ENCODE measurements around the gene CACFD1. TPM values are rescaled to one million over a fixed set of nuclear protein-coding genes. Genes with fewer than 3 reads are reported as not detected.

The CACFD1 gene
- total RNA-seq, 2 experiments from 2014 or later, result 16.7 to 17.2 TPM

DNA sequence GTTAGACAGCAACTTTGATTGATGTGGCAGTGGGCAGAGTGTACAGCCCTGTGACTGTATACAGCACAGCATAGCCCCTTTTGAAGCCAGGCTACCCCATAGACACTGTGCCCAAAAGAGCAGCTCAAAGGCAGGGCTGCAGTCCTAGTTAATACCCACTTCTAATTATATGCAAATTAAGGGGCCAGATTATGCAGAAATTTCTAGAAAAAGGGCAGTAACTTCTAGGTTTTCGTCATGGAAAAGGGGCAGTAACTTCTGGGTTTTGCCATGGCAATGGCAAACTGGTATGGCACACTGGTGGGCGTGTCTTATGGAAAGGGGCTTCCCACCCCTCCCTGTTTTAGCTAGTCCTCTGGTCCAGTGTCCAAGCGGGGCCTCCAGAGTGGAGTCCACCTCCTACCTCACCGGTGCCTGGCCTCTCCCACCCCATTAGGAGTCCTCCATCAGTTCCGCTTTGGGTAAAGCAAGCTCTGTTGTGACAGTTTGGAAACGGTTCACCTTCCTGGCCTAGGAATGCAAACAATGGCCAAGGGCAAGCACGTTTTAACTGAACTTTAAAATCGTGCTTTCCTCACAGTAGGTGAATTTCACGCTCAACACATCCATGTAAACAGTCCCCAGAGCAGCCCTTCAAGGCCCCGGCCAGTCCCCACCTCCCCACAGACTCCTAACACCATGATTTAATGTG lies 32.0 kb upstream of the CACFD1 start:
- TF ChIP-seq, protein P1, sequence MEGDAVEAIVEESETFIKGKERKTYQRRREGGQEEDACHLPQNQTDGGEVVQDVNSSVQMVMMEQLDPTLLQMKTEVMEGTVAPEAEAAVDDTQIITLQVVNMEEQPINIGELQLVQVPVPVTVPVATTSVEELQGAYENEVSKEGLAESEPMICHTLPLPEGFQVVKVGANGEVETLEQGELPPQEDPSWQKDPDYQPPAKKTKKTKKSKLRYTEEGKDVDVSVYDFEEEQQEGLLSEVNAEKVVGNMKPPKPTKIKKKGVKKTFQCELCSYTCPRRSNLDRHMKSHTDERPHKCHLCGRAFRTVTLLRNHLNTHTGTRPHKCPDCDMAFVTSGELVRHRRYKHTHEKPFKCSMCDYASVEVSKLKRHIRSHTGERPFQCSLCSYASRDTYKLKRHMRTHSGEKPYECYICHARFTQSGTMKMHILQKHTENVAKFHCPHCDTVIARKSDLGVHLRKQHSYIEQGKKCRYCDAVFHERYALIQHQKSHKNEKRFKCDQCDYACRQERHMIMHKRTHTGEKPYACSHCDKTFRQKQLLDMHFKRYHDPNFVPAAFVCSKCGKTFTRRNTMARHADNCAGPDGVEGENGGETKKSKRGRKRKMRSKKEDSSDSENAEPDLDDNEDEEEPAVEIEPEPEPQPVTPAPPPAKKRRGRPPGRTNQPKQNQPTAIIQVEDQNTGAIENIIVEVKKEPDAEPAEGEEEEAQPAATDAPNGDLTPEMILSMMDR (conservative IDR thresholded peaks at IDR 0.05; ENCODE audit: low read length), result no peak
- TF ChIP-seq EZH2phosphoT487 (IDR thresholded peaks at IDR 0.05; ENCODE audit: borderline replicate concordance, low read depth, low read length), result no peak
- no peak overlapping the region for H3K4me2 ChIP-seq (ENCODE audit: low read length)
- CTCF ChIA-PET (ENCODE audit: unreplicated experiment), result no interaction called here
- H3K9me2 ChIP-seq (ENCODE audit: insufficient read depth, low read length), result no peaks in the 10 kb centered on the region
- intact Hi-C loops (cut with micrococcal nuclease; ENCODE audit: unreplicated experiment), result no loop called here
- H4K20me1 ChIP-seq (ENCODE audit: insufficient read depth, low read length), result no peaks in the 10 kb centered on the region
- no peaks in the 10 kb centered on the region for H3K79me2 ChIP-seq (ENCODE audit: insufficient read depth, low read depth, low read length)
- H3K4me1 ChIP-seq (ENCODE audit: insufficient read depth, low read length, poor library complexity, severe bottlenecking), result no peaks in the 10 kb centered on the region
- H3K27ac ChIP-seq (ENCODE audit: low read depth, low read length, poor library complexity, severe bottlenecking), result no peak overlapping the region
- POLR2A ChIA-PET, result no interaction called here
- BruUV-seq (replicated peaks), result no TSS peak
- H3K36me3 ChIP-seq (ENCODE audit: insufficient read depth, low read length), result no peaks in the 10 kb centered on the region
- H3K9me3 ChIP-seq (ENCODE audit: low read length), result no peaks in the 10 kb centered on the region
- DNase-seq (ENCODE audit: low spot score), result no peak
- no peak overlapping the region for H2AFZ ChIP-seq (ENCODE audit: low read length)
- no peak overlapping the region for H3K4me3 ChIP-seq (ENCODE audit: low read depth, low read length, poor library complexity, severe bottlenecking)

- H2AFZ ChIP-seq (ENCODE audit: low read length), result no peak overlapping the region
- no peak overlapping the region for H3K4me2 ChIP-seq (ENCODE audit: low read length)
- H4K20me1 ChIP-seq (ENCODE audit: insufficient read depth, low read length), result no peaks in the 10 kb centered on the region
- no peaks in the 10 kb centered on the region for H3K9me3 ChIP-seq (ENCODE audit: low read length)
- H3K4me1 ChIP-seq (ENCODE audit: insufficient read depth, low read length, poor library complexity, severe bottlenecking), result no peaks in the 10 kb centered on the region
- no TSS peak for BruUV-seq (replicated peaks)
- ChIA-PET POLR2A (no interaction called here), CTCF (ENCODE audit: unreplicated experiment) (no interaction called here)
- no peak overlapping the region for H3K4me3 ChIP-seq (ENCODE audit: low read depth, low read length, poor library complexity, severe bottlenecking)
- no peak overlapping the region for H3K27ac ChIP-seq (ENCODE audit: low read depth, low read length, poor library complexity, severe bottlenecking)
- no peaks in the 10 kb centered on the region for H3K79me2 ChIP-seq (ENCODE audit: insufficient read depth, low read depth, low read length)
- intact Hi-C loops (cut with micrococcal nuclease; ENCODE audit: unreplicated experiment), result no loop called here
- no peaks in the 10 kb centered on the region for H3K9me2 ChIP-seq (ENCODE audit: insufficient read depth, low read length)
- TF ChIP-seq, protein P1 (conservative IDR thresholded peaks at IDR 0.05; ENCODE audit: low read length), result no peak
- TF ChIP-seq EZH2phosphoT487 (IDR thresholded peaks at IDR 0.05; ENCODE audit: borderline replicate concordance, low read depth, low read length), result no peak
- DNase-seq (ENCODE audit: low spot score), result no peak
- H3K36me3 ChIP-seq (ENCODE audit: insufficient read depth, low read length), result no peaks in the 10 kb centered on the region
Measured at GRCh38 chr9:133428617-133429101, 31.1 kb upstream of the CACFD1 start.

- Histone ChIP-seq H3K4me1 (ENCODE audit: insufficient read depth, low read length, poor library complexity, severe bottlenecking) (no peaks in the 10 kb centered on the region), H3K79me2 (ENCODE audit: insufficient read depth, low read depth, low read length) (no peaks in the 10 kb centered on the region), H3K4me3 (ENCODE audit: low read depth, low read length, poor library complexity, severe bottlenecking) (no peak overlapping the region), H3K9me3 (ENCODE audit: low read length) (no peaks in the 10 kb centered on the region), H4K20me1 (ENCODE audit: insufficient read depth, low read length) (no peaks in the 10 kb centered on the region), H2AFZ (ENCODE audit: low read length) (no peak overlapping the region), H3K9me2 (ENCODE audit: insufficient read depth, low read length) (no peaks in the 10 kb centered on the region), H3K4me2 (ENCODE audit: low read length) (no peak overlapping the region), H3K36me3 (ENCODE audit: insufficient read depth, low read length) (no peaks in the 10 kb centered on the region), H3K27ac (ENCODE audit: low read depth, low read length, poor library complexity, severe bottlenecking) (no peak overlapping the region)
- DNase-seq (ENCODE audit: low spot score), result no peak
- TF ChIP-seq EZH2phosphoT487 (IDR thresholded peaks at IDR 0.05; ENCODE audit: borderline replicate concordance, low read depth, low read length), result no peak
- BruUV-seq (replicated peaks), result no TSS peak
- intact Hi-C loops (cut with micrococcal nuclease; ENCODE audit: unreplicated experiment), result no loop called here
- CTCF ChIA-PET (ENCODE audit: unreplicated experiment), result no interaction called here
- POLR2A ChIA-PET, result no interaction called here
Measured at GRCh38 chr9:133429214-133429613, 30.6 kb upstream of the CACFD1 start.

Measured in OCI-LY7 (cell line).